GM23338 (cell line): ENCODE results near the gene ASAP2. TPM values are rescaled to one million over a fixed set of nuclear protein-coding genes. Genes with fewer than 3 reads are reported as not detected.
A peak's percentile ranks its signal among the peaks of the same experiment; 100 is the strongest.

Source experiments
- ATAC-seq: fragments of 200-7000 bp; cut with Tn5 transposase; 3 replicates; pipeline ENCODE4 v1.9.1; 2020
- DNase-seq: peaks from one replicate; pipeline ENCODE4 v3.0.0-alpha.2; 2015; ENCODE audit warnings: low spot score
- H2AFZ ChIP-seq: fragments of 200-600 bp; sonication (generic); 2 replicates; pipeline ENCODE4 v1.8.0; 2016; ENCODE audit warnings: antibody characterized with exemption, mild to moderate bottlenecking, moderate library complexity
- H3F3A ChIP-seq: fragments of 200-600 bp; sonication (generic); replicated peaks from 2 replicates; pipeline ENCODE4 v1.8.0; 2017; ENCODE audit warnings: antibody characterized with exemption, mixed run types, low read depth
- H3K27ac ChIP-seq: fragments of 200-600 bp; sonication (generic); 2 replicates; pipeline ENCODE4 v1.6.1; 2016; ENCODE audit warnings: low read depth
- H3K27me3 ChIP-seq: fragments of 200-600 bp; sonication (generic); 2 replicates; pipeline ENCODE4 v1.8.0; 2016; ENCODE audit warnings: mild to moderate bottlenecking, mixed run types, moderate library complexity; ENCODE audit not compliant: insufficient read depth
- H3K36me3 ChIP-seq: fragments of 200-600 bp; sonication (generic); 2 replicates; pipeline ENCODE4 v1.8.0; 2016; ENCODE audit warnings: mild to moderate bottlenecking; ENCODE audit not compliant: insufficient read depth
- H3K4me1 ChIP-seq: fragments of 200-600 bp; sonication (generic); 2 replicates; pipeline ENCODE4 v1.8.0; 2016; ENCODE audit warnings: mild to moderate bottlenecking, moderate library complexity; ENCODE audit not compliant: insufficient read depth
- H3K4me2 ChIP-seq: fragments of 200-600 bp; sonication (generic); 2 replicates; pipeline ENCODE4 v1.7.1; 2017; ENCODE audit warnings: mixed run types
- H3K4me3 ChIP-seq: fragments of 200-600 bp; sonication (generic); 2 replicates; pipeline ENCODE4 v1.6.1; 2016; ENCODE audit warnings: mixed run types
- H3K79me2 ChIP-seq: fragments of 200-600 bp; sonication (generic); replicated peaks from 2 replicates; pipeline ENCODE4 v1.8.0; 2017; ENCODE audit warnings: mild to moderate bottlenecking; ENCODE audit not compliant: insufficient read depth
- H3K9me2 ChIP-seq: fragments of 200-600 bp; sonication (generic); 2 replicates; pipeline ENCODE4 v1.8.0; 2017; ENCODE audit not compliant: insufficient read depth
- H4K20me1 ChIP-seq: fragments of 200-600 bp; sonication (generic); replicated peaks from 2 replicates; pipeline ENCODE4 v1.8.0; 2017; ENCODE audit warnings: mild to moderate bottlenecking; ENCODE audit not compliant: insufficient read depth
- H3K27ac Mint-ChIP-seq: 2 replicates; pipeline ENCODE4 v1.8.0; 2020; ENCODE audit warnings: inconsistent platforms, mild to moderate bottlenecking, moderate library complexity, mixed read lengths
- H3K27me3 Mint-ChIP-seq: 3 replicates; pipeline ENCODE4 v1.8.0; 2022; ENCODE audit warnings: low read depth, mild to moderate bottlenecking, moderate library complexity, mixed read lengths, inconsistent platforms; ENCODE audit not compliant: insufficient read depth, poor library complexity
- H3K36me3 Mint-ChIP-seq: 3 replicates; pipeline ENCODE4 v1.8.0; 2021; ENCODE audit warnings: low read depth, mild to moderate bottlenecking, inconsistent platforms, moderate library complexity, mixed read lengths
- H3K4me1 Mint-ChIP-seq: 3 replicates; pipeline ENCODE4 v1.8.0; 2020; ENCODE audit warnings: mild to moderate bottlenecking, inconsistent platforms, mixed read lengths
- H3K4me3 Mint-ChIP-seq: 3 replicates; pipeline ENCODE4 v1.8.0; 2021; ENCODE audit warnings: moderate library complexity, mild to moderate bottlenecking, inconsistent platforms, mixed read lengths
- H3K9me3 Mint-ChIP-seq: 3 replicates; pipeline ENCODE4 v1.8.0; 2020; ENCODE audit warnings: moderate library complexity, mild to moderate bottlenecking, inconsistent platforms, mixed read lengths
- CTCF ChIP-seq, 2 experiments: fragments of 200-600 bp in 1 of 2; sonication (generic) in 1 of 2; conservative IDR thresholded peaks; 2 replicates each; pipeline versions ENCODE4 v1.5.1 to v1.6.1; 2016 to 2017; ENCODE audit warnings: antibody characterized with exemption in 2 of 2, low read depth in 2 of 2, mild to moderate bottlenecking in 2 of 2, moderate library complexity in 1 of 2
- EZH2 ChIP-seq: fragments of 200-600 bp; sonication (generic); IDR thresholded peaks from one replicate; pipeline ENCODE4 v1.8.0; 2017; ENCODE audit warnings: antibody characterized with exemption, mild to moderate bottlenecking, low read depth; ENCODE audit not compliant: unreplicated experiment
- EZH2phosphoT487 ChIP-seq: fragments of 200-600 bp; sonication (generic); IDR thresholded peaks from one replicate; pipeline ENCODE4 v1.8.1; 2018; ENCODE audit warnings: antibody characterized with exemption; ENCODE audit not compliant: unreplicated experiment
- JUNB ChIP-seq: IDR thresholded peaks from one replicate; pipeline ENCODE4 v1.6.1; 2016; ENCODE audit warnings: antibody characterized with exemption; ENCODE audit not compliant: unreplicated experiment
- NANOG ChIP-seq: IDR thresholded peaks from 2 replicates; pipeline ENCODE4 v1.6.1; 2016; ENCODE audit warnings: antibody characterized with exemption, borderline replicate concordance
- POLR2AphosphoS5 ChIP-seq: IDR thresholded peaks from 2 replicates; pipeline ENCODE4 v1.6.1; 2016; ENCODE audit warnings: antibody characterized with exemption, low read depth
- STAT1 ChIP-seq: IDR thresholded peaks from one replicate; pipeline ENCODE4 v1.6.1; 2016; ENCODE audit warnings: antibody characterized with exemption; ENCODE audit not compliant: unreplicated experiment
- ZNF114 ChIP-seq: fragments of 250-450 bp; sonication (Bioruptor Pico); IDR thresholded peaks from 2 replicates; pipeline ENCODE4 v1.5.0; 2020; ENCODE audit warnings: mild to moderate bottlenecking, moderate library complexity
- ZNF331 ChIP-seq: fragments of 250-450 bp; sonication (Bioruptor Pico); IDR thresholded peaks from 2 replicates; pipeline ENCODE4 v1.5.0; 2020; ENCODE audit warnings: low read depth, mild to moderate bottlenecking, moderate library complexity
- polyA plus RNA-seq: library from polyadenylated mRNA; unstranded; fragments of >200 nt; fragmentation: Nextera tagmentation; extraction: Ambion mirVana; gene quantifications from 2 replicates; pipeline ENCODE4 v1.2.1, GENCODE V29; 2016
- total RNA-seq: library from RNA; depleted of rRNA; stranded (reverse); fragments of >200 nt; shearing (Covaris generic); gene quantifications from 2 replicates; pipeline ENCODE4 v1.2.3, GENCODE V29; 2014
- TF ChIP-seq, protein P1 (sequence below): IDR thresholded peaks from one replicate; pipeline ENCODE4 v1.6.1; 2018; ENCODE audit warnings: antibody characterized with exemption; ENCODE audit not compliant: unreplicated experiment
- TF ChIP-seq, protein P2 (sequence below): IDR thresholded peaks from 2 replicates; pipeline ENCODE4 v1.6.1; 2016; ENCODE audit warnings: antibody characterized with exemption

ASAP2 gene
- total and polyA plus RNA-seq, 2 experiments from 2014 or later = 2.6 to 15.6 TPM

GRCh38 chr2:9273486-9274130, 67.0 kb downstream of the ASAP2 start:
- no peak overlapping the region for H3K27ac ChIP-seq
- H3K36me3 Mint-ChIP-seq = peaks cover 3% of the 10 kb centered on the region; the same call in 2 of the 3 replicates
- H3K9me2 ChIP-seq = no peaks in the 10 kb centered on the region
- H3K79me2 ChIP-seq = peaks cover 64% of the 10 kb centered on the region
- H3K4me2 ChIP-seq = no peak overlapping the region
- H2AFZ ChIP-seq = no peak overlapping the region
- ATAC-seq (no peak), DNase-seq (no peak)
- no peaks in the 10 kb centered on the region for H3K27me3 ChIP-seq
- H4K20me1 ChIP-seq = peaks cover 11% of the 10 kb centered on the region
- H3K27ac Mint-ChIP-seq = peak overlapping the region; percentile 6; the same call in 1 of the 2 replicates
- peaks cover 48% of the 10 kb centered on the region for H3K4me1 Mint-ChIP-seq
- 0 out of 2 replicates have a peak, but pooled peaks cover 3% of the 10 kb centered on the region for H3F3A ChIP-seq
- no peaks in the 10 kb centered on the region for H3K36me3 ChIP-seq
- no peak overlapping the region for H3K4me3 ChIP-seq
- H3K27me3 Mint-ChIP-seq = peaks cover 7% of the 10 kb centered on the region
- H3K4me3 Mint-ChIP-seq = no peak overlapping the region
- no peaks in the 10 kb centered on the region for H3K9me3 Mint-ChIP-seq
- TF ChIP-seq EZH2phosphoT487 (no peak), JUNB (no peak), ZNF331 (CRISPR knock-in tag) (no peak), POLR2AphosphoS5 (no peak), CTCF (conservative IDR thresholded peaks at IDR 0.05; ENCODE audit: low read depth in 2 of 2) (no peak), EZH2 (no peak)
- TF ChIP-seq, protein P1, sequence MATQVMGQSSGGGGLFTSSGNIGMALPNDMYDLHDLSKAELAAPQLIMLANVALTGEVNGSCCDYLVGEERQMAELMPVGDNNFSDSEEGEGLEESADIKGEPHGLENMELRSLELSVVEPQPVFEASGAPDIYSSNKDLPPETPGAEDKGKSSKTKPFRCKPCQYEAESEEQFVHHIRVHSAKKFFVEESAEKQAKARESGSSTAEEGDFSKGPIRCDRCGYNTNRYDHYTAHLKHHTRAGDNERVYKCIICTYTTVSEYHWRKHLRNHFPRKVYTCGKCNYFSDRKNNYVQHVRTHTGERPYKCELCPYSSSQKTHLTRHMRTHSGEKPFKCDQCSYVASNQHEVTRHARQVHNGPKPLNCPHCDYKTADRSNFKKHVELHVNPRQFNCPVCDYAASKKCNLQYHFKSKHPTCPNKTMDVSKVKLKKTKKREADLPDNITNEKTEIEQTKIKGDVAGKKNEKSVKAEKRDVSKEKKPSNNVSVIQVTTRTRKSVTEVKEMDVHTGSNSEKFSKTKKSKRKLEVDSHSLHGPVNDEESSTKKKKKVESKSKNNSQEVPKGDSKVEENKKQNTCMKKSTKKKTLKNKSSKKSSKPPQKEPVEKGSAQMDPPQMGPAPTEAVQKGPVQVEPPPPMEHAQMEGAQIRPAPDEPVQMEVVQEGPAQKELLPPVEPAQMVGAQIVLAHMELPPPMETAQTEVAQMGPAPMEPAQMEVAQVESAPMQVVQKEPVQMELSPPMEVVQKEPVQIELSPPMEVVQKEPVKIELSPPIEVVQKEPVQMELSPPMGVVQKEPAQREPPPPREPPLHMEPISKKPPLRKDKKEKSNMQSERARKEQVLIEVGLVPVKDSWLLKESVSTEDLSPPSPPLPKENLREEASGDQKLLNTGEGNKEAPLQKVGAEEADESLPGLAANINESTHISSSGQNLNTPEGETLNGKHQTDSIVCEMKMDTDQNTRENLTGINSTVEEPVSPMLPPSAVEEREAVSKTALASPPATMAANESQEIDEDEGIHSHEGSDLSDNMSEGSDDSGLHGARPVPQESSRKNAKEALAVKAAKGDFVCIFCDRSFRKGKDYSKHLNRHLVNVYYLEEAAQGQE = no peak
- peaks cover 24% of the 10 kb centered on the region for H3K4me1 ChIP-seq

GRCh38 chr2:9274701-9275343, 68.2 kb downstream of the ASAP2 start:
- TF ChIP-seq, protein P1 = no peak
- TF ChIP-seq, protein P2, sequence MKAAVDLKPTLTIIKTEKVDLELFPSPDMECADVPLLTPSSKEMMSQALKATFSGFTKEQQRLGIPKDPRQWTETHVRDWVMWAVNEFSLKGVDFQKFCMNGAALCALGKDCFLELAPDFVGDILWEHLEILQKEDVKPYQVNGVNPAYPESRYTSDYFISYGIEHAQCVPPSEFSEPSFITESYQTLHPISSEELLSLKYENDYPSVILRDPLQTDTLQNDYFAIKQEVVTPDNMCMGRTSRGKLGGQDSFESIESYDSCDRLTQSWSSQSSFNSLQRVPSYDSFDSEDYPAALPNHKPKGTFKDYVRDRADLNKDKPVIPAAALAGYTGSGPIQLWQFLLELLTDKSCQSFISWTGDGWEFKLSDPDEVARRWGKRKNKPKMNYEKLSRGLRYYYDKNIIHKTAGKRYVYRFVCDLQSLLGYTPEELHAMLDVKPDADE = no peak
- TF ChIP-seq EZH2 = no peak
- no peak for TF ChIP-seq ZNF114 (CRISPR knock-in tag)
- TF ChIP-seq EZH2phosphoT487 = no peak
- no peak for TF ChIP-seq NANOG
- no peak for TF ChIP-seq POLR2AphosphoS5
- no peak for TF ChIP-seq JUNB
- no peak for TF ChIP-seq STAT1
- H3K4me3 Mint-ChIP-seq = no peak overlapping the region
- H3K36me3 Mint-ChIP-seq = peaks cover 3% of the 10 kb centered on the region; the same call in 2 of the 3 replicates
- no peaks in the 10 kb centered on the region for H3K9me3 Mint-ChIP-seq
- H3K4me1 Mint-ChIP-seq = peaks cover 43% of the 10 kb centered on the region
- Histone ChIP-seq H3K27me3 (no peaks in the 10 kb centered on the region), H3K79me2 (peaks cover 58% of the 10 kb centered on the region), H3K27ac (no peak overlapping the region), H3K4me3 (no peak overlapping the region), H2AFZ (no peak overlapping the region), H3K4me1 (peaks cover 24% of the 10 kb centered on the region), H4K20me1 (peaks cover 11% of the 10 kb centered on the region), H3F3A (0 out of 2 replicates have a peak, but pooled peaks cover 3% of the 10 kb centered on the region), H3K4me2 (no peak overlapping the region), H3K36me3 (no peaks in the 10 kb centered on the region), H3K9me2 (no peaks in the 10 kb centered on the region)
- peaks cover 9% of the 10 kb centered on the region for H3K27me3 Mint-ChIP-seq
- ATAC-seq (no peak), DNase-seq (no peak)
- peak overlapping the region; percentile 69 for H3K27ac Mint-ChIP-seq
